HepG2 (cell line): ENCODE data around the gene JAKMIP3. TPM values are rescaled to one million over a fixed set of nuclear protein-coding genes. Genes with fewer than 3 reads are reported as not detected.

Source experiments
- ATAC-seq: fragments of 200-7000 bp; cut with Tn5 transposase; 3 replicates; pipeline ENCODE4 v1.9.1; 2020; ENCODE audit warnings: mild to moderate bottlenecking, moderate library complexity
- BruUV-seq: library from RNA; stranded (reverse); fragments of 400-500 nt; replicated peaks from 2 replicates; lab custom pipeline; 2021; lab: Mats Ljungman, UMichigan
- CTCF ChIA-PET: fragments of 300-600 bp; formaldehyde crosslinking; extraction: SDS; loops from one replicate; lab custom pipeline; 2021; ENCODE audit warnings: low total read pairs, inconsistent platforms, low intra/inter-chr PET ratio; lab: Yijun Ruan, JAX
- POLR2A ChIA-PET: fragments of 350-600 bp; sonication (Branson Sonifier 250); formaldehyde crosslinking; loops from one replicate; lab custom pipeline; 2020; ENCODE audit warnings: antibody characterized with exemption, inconsistent platforms; lab: Yijun Ruan, JAX
- DNase-seq: peaks from one replicate; pipeline ENCODE4 v3.0.0-alpha.2; 2015; ENCODE audit warnings: low spot score
- FAIRE-seq: peaks from 3 replicates; lab custom pipeline; 2011; peaks lifted over from hg19 to GRCh38; lab: Jason Lieb, UNC
- H2AFZ ChIP-seq: one replicate; pipeline ENCODE4 v1.6.1; 2011; ENCODE audit warnings: low read length, inconsistent platforms
- H3K27ac ChIP-seq: fragments of 300-600 bp; 3 replicates; pipeline ENCODE4 v1.8.0; 2011; ENCODE audit warnings: mixed run types, mild to moderate bottlenecking, mixed read lengths, low read length, inconsistent platforms; ENCODE audit not compliant: insufficient read depth; ENCODE audit errors: extremely low read length
- H3K27me3 ChIP-seq, 2 experiments: fragments of 200-600 bp in 1 of 2; 2 replicates in 1 of 2; 3 replicates in 1 of 2; pipeline versions ENCODE4 v1.6.0 to v1.8.0; 2011; ENCODE audit warnings: low read length in 2 of 2, mild to moderate bottlenecking in 2 of 2, moderate library complexity in 2 of 2, inconsistent platforms in 1 of 2; ENCODE audit not compliant: insufficient read depth in 2 of 2, control insufficient read depth in 1 of 2
- H3K36me3 ChIP-seq, 2 experiments: fragments of 200-600 bp in 1 of 2; replicated peaks in 1 of 2; 2 replicates in 1 of 2; 3 replicates in 1 of 2; pipeline versions ENCODE4 v1.5.1 to v1.8.0; 2011; ENCODE audit warnings: low read length in 2 of 2, inconsistent platforms in 1 of 2; ENCODE audit not compliant: insufficient read depth in 2 of 2, control insufficient read depth in 1 of 2
- H3K4me1 ChIP-seq: 2 replicates; pipeline ENCODE4 v1.5.1; 2012; ENCODE audit warnings: low read length, inconsistent platforms; ENCODE audit not compliant: insufficient read depth
- H3K4me2 ChIP-seq: 2 replicates; pipeline ENCODE4 v1.6.0; 2011; ENCODE audit warnings: low read depth, low read length, inconsistent platforms
- H3K4me3 ChIP-seq, 3 experiments: fragments of 200-600 bp in 1 of 3; sonication (generic), shearing (Covaris generic) in 1 of 3; replicated peaks in 1 of 3; 2 replicates each; pipeline ENCODE4 v1.5.1; 2011 to 2016; ENCODE audit warnings: low read length in 3 of 3, inconsistent platforms in 2 of 3, low read depth in 2 of 3, mild to moderate bottlenecking in 2 of 3, control low read depth in 1 of 3, mixed read lengths in 1 of 3; ENCODE audit not compliant: insufficient read depth in 1 of 3
- H3K79me2 ChIP-seq: one replicate; pipeline ENCODE4 v1.6.1; 2011; ENCODE audit warnings: low read length, inconsistent platforms; ENCODE audit not compliant: insufficient read depth
- H3K9ac ChIP-seq: 2 replicates; pipeline ENCODE4 v1.6.0; 2011; ENCODE audit warnings: mild to moderate bottlenecking, low read depth, low read length, inconsistent platforms; ENCODE audit not compliant: insufficient read depth
- H3K9me3 ChIP-seq: 2 replicates; pipeline ENCODE4 v1.5.1; 2012; ENCODE audit warnings: mild to moderate bottlenecking, low read length
- H4K20me1 ChIP-seq: 2 replicates; pipeline ENCODE4 v1.6.0; 2011; ENCODE audit warnings: inconsistent platforms, mild to moderate bottlenecking, low read length, moderate library complexity; ENCODE audit not compliant: insufficient read depth
- ELF3 ChIP-seq: IDR thresholded peaks from 2 replicates; pipeline ENCODE4 v1.6.1; 2016; ENCODE audit warnings: missing genetic modification reagents, missing compliant biosample characterization
- KLF9 ChIP-seq: IDR thresholded peaks from 2 replicates; pipeline ENCODE4 v1.6.1; 2016; ENCODE audit warnings: low read depth
- NR2F6 ChIP-seq, 2 experiments: IDR thresholded peaks; 2 replicates each; pipeline ENCODE4 v1.6.1; 2016; ENCODE audit warnings: antibody characterized with exemption in 1 of 2, mild to moderate bottlenecking in 1 of 2
- SALL1 ChIP-seq: sonication (generic); formaldehyde crosslinking; IDR thresholded peaks from 2 replicates; pipeline ENCODE4 v1.8.0; 2022; ENCODE audit warnings: mild to moderate bottlenecking, missing genetic modification reagents
- SP2 ChIP-seq: sonication (generic); formaldehyde crosslinking; IDR thresholded peaks from 2 replicates; pipeline ENCODE4 v1.5.1; 2020; ENCODE audit warnings: mild to moderate bottlenecking, missing genetic modification reagents
- THAP9 ChIP-seq: sonication (generic); formaldehyde crosslinking; IDR thresholded peaks from 2 replicates; pipeline ENCODE4; 2020; ENCODE audit warnings: missing genetic modification reagents, mild to moderate bottlenecking, borderline replicate concordance
- ZBTB4 ChIP-seq: sonication (generic); formaldehyde crosslinking; IDR thresholded peaks from 2 replicates; pipeline ENCODE4 v1.4.0; 2020; ENCODE audit warnings: missing genetic modification reagents, mild to moderate bottlenecking, borderline replicate concordance
- ZKSCAN1 ChIP-seq: fragments of 150-350 bp; IDR thresholded peaks from 2 replicates; pipeline ENCODE4 v1.6.1; 2014; ENCODE audit warnings: low read length
- ZNF138 ChIP-seq: sonication (generic); formaldehyde crosslinking; IDR thresholded peaks from 2 replicates; pipeline ENCODE4 v1.5.0; 2020; ENCODE audit warnings: mild to moderate bottlenecking, low read depth, missing genetic modification reagents
- ZNF672 ChIP-seq: sonication (generic); formaldehyde crosslinking; IDR thresholded peaks from 2 replicates; pipeline ENCODE4 v1.8.1; 2022; ENCODE audit warnings: missing genetic modification reagents
- ZNF768 ChIP-seq: sonication (generic); formaldehyde crosslinking; IDR thresholded peaks from 2 replicates; pipeline ENCODE4 v1.4.0; 2020; ENCODE audit warnings: missing genetic modification reagents
- ZNF788 ChIP-seq: sonication (generic); formaldehyde crosslinking; IDR thresholded peaks from 2 replicates; pipeline ENCODE4 v1.5.0; 2020; ENCODE audit warnings: mild to moderate bottlenecking, missing genetic modification reagents, borderline replicate concordance
- ZNF792 ChIP-seq: IDR thresholded peaks from 2 replicates; pipeline ENCODE4 v1.6.1; 2016
- WGBS: methylation state at CpG from one replicate; pipeline ENCODE4 v1.1.6; 2017; ENCODE audit warnings: low lambda C conversion rate; 5-methylcytosine and 5-hydroxymethylcytosine counted together
- in situ Hi-C: cut with HindIII; loops from 2 replicates; pipeline ENCODE4 v1.10.0; 2017; ENCODE audit warnings: low pct_unique_long_range_greater_than_20kb; ENCODE audit not compliant: extremely low pct_ligation_motif_present
- intact Hi-C: fragments of 100-400 bp; cut with micrococcal nuclease; formaldehyde crosslinking; loops from one replicate; pipeline ENCODE4 v1.10.0; 2022; ENCODE audit not compliant: unreplicated experiment
- polyA plus RNA-seq, 8 experiments: library from polyadenylated mRNA; depleted of rRNA in 3 of 8; stranded (reverse) in 7 of 8; unstranded in 1 of 8; fragments of >200 nt; fragmentation: Illumina TruSeq in 4 of 8; extraction: Trizol in 4 of 8; gene quantifications; 2 replicates each; pipeline versions ENCODE4 v1.2.1 to v1.2.3, GENCODE V29; 2011 to 2016; ENCODE audit warnings: low read depth in 4 of 8, missing spikeins in 1 of 8, mixed read lengths in 1 of 8; ENCODE audit not compliant: insufficient read depth in 1 of 8
- total RNA-seq, 5 experiments: library from RNA; depleted of rRNA; stranded (reverse); fragments of >200 nt; fragmentation: Illumina TruSeq; extraction: Trizol; gene quantifications; 2 replicates each; pipeline ENCODE4 v1.2.3, GENCODE V29; 2016; ENCODE audit warnings: low read depth in 1 of 5

Gene JAKMIP3
- total and polyA plus RNA-seq, 2 of the 13 experiments (the other 11 are each of a cell fraction or from before 2014, with no cell fraction given) = 0.03 to 0.11 TPM

- peak overlapping the region in 2 of 3 experiments; percentile 40 to 53; a peak in 4 of 6 replicates for H3K4me3 ChIP-seq
- no peak overlapping the region for H3K27ac ChIP-seq
- peak; percentile 89 for ATAC-seq
- no peak overlapping the region for H3K9ac ChIP-seq
- peaks cover 2 to 35% of the 10 kb centered on the region in 2 experiments for H3K27me3 ChIP-seq
- H3K9me3 ChIP-seq = no peaks in the 10 kb centered on the region
- DNase-seq = peak; percentile 55
- H3K79me2 ChIP-seq = no peaks in the 10 kb centered on the region
- ChIA-PET POLR2A (interaction anchor here (0.7 kb wide), 1 partner anchor 24 kb away, joined by 3 read pairs; no protein-coding TSS in a partner anchor), CTCF (interaction anchor here (1.1 to 1.6 kb wide), 2 partner anchors 119 to 138 kb away, joined by 3 to 16 read pairs; no protein-coding TSS in a partner anchor)
- no peaks in the 10 kb centered on the region for H4K20me1 ChIP-seq
- no peak overlapping the region for H2AFZ ChIP-seq
- intact Hi-C loops (loop anchor here (1.0 to 2.0 kb wide), 3 partner anchors 26 to 138 kb away; no protein-coding TSS in a partner anchor), in situ Hi-C loops (loop anchor here (5.0 kb wide), 2 partner anchors 46 to 131 kb away; no protein-coding TSS in a partner anchor)
- H3K4me2 ChIP-seq = peak overlapping the region; percentile 63
- peak; percentile 79 for FAIRE-seq
- 4% methylated on average over 19 of the region's 36 CpGs for WGBS
- peaks cover 14% of the 10 kb centered on the region for H3K4me1 ChIP-seq
- BruUV-seq = no TSS peak
- no peaks in the 10 kb centered on the region for H3K36me3 ChIP-seq
- TF ChIP-seq ZNF768 (CRISPR knock-in tag) = peak; percentile 47; the same call in 1 of the 2 replicates
- TF ChIP-seq ZBTB4 (CRISPR knock-in tag) = 0 out of 2 replicates have a peak, but pooled peaks have one; percentile 69
- TF ChIP-seq THAP9 (CRISPR knock-in tag) = peak; percentile 53
- no peak for TF ChIP-seq NR2F6 (IDR thresholded peaks at IDR 0.05)
- TF ChIP-seq NR2F6 (CRISPR knock-in tag; IDR thresholded peaks at IDR 0.05) = no peak
- no peak for TF ChIP-seq SP2 (CRISPR knock-in tag)
- peak; percentile 74 for TF ChIP-seq ELF3 (CRISPR knock-in tag)
- TF ChIP-seq ZNF792 (CRISPR knock-in tag) = 0 out of 2 replicates have a peak, but pooled peaks have one; percentile 35
- 0 out of 2 replicates have a peak, but pooled peaks have one; percentile 43 for TF ChIP-seq ZNF788 (CRISPR knock-in tag)
- no peak for TF ChIP-seq ZNF672 (CRISPR knock-in tag)
- TF ChIP-seq ZKSCAN1 = no peak
- TF ChIP-seq KLF9 (CRISPR knock-in tag) = no peak
- no peak for TF ChIP-seq ZNF138
- peak; percentile 57 for TF ChIP-seq SALL1 (CRISPR knock-in tag)
Measured at GRCh38 chr10:132023092-132023811, 42.5 kb upstream of the JAKMIP3 start.
